Loucy (cell line): ENCODE measurements around the gene ACOT13.

Experiments
- H2AFZ ChIP-seq: fragments of 200-600 bp; sonication (generic); 2 replicates; pipeline ENCODE4 v1.6.0; 2016; ENCODE audit warnings: antibody characterized with exemption, mild to moderate bottlenecking, low read length, moderate library complexity
- H3F3A ChIP-seq: fragments of 200-600 bp; 2 replicates; pipeline ENCODE4 v1.6.0; 2016; ENCODE audit warnings: antibody characterized with exemption, low read depth, mild to moderate bottlenecking
- H3K27me3 ChIP-seq: fragments of 200-600 bp; sonication (generic); 2 replicates; pipeline ENCODE4 v1.6.1; 2014; ENCODE audit warnings: low read length, mild to moderate bottlenecking; ENCODE audit not compliant: insufficient read depth, poor library complexity, severe bottlenecking
- H3K36me3 ChIP-seq: fragments of 200-600 bp; sonication (generic); 2 replicates; pipeline ENCODE4 v1.6.1; 2016; ENCODE audit warnings: low read length; ENCODE audit not compliant: insufficient read depth
- H3K4me1 ChIP-seq: fragments of 200-600 bp; sonication (generic); 2 replicates; pipeline ENCODE4 v1.5.1; 2014; ENCODE audit warnings: low read length, mild to moderate bottlenecking; ENCODE audit not compliant: insufficient read depth, poor library complexity, severe bottlenecking
- H3K4me2 ChIP-seq: fragments of 200-600 bp; sonication (generic); 2 replicates; pipeline ENCODE4 v1.6.0; 2014; ENCODE audit warnings: antibody characterized with exemption, low read length, low read depth, mild to moderate bottlenecking; ENCODE audit not compliant: poor library complexity, severe bottlenecking
- H3K4me3 ChIP-seq: fragments of 200-600 bp; sonication (generic); 2 replicates; pipeline ENCODE4 v1.5.1; 2014; ENCODE audit warnings: low read length, mild to moderate bottlenecking, mixed read lengths; ENCODE audit not compliant: poor library complexity, severe bottlenecking
- H3K79me2 ChIP-seq: fragments of 200-600 bp; sonication (generic); 2 replicates; pipeline ENCODE4 v1.6.1; 2014; ENCODE audit warnings: low read length; ENCODE audit not compliant: insufficient read depth
- H3K9ac ChIP-seq: fragments of 200-600 bp; sonication (generic); 2 replicates; pipeline ENCODE4 v1.6.0; 2014; ENCODE audit warnings: mild to moderate bottlenecking, low read depth, low read length, moderate library complexity; ENCODE audit not compliant: poor library complexity, severe bottlenecking
- H3K9me2 ChIP-seq: fragments of 200-600 bp; sonication (generic); replicated peaks from 2 replicates; pipeline ENCODE4 v1.6.1; 2016; ENCODE audit warnings: low read depth, low read length, mixed read lengths
- H3K9me3 ChIP-seq: fragments of 200-600 bp; sonication (generic); 2 replicates; pipeline ENCODE4 v1.6.1; 2014; ENCODE audit warnings: mild to moderate bottlenecking, antibody characterized with exemption, low read length, low read depth; ENCODE audit not compliant: insufficient read depth
- H4K20me1 ChIP-seq: fragments of 200-600 bp; sonication (generic); 2 replicates; pipeline ENCODE4 v1.6.0; 2014; ENCODE audit warnings: antibody characterized with exemption, low read length, mild to moderate bottlenecking; ENCODE audit not compliant: insufficient read depth, poor library complexity, severe bottlenecking
- CTCF ChIP-seq: fragments of 200-600 bp; sonication (generic); conservative IDR thresholded peaks from 2 replicates; pipeline ENCODE4 v1.5.1; 2014; ENCODE audit warnings: mild to moderate bottlenecking, antibody characterized with exemption, low read length
- EZH2phosphoT487 ChIP-seq: fragments of 200-600 bp; IDR thresholded peaks from 2 replicates; pipeline ENCODE4 v1.6.1; 2018; ENCODE audit warnings: antibody characterized with exemption, mild to moderate bottlenecking, moderate library complexity, borderline replicate concordance

Gene ACOT13

GRCh38 chr6:24683297-24684296, 16.7 kb downstream of the ACOT13 start:
- TF ChIP-seq CTCF, result no peak
- TF ChIP-seq EZH2phosphoT487, result no peak

GRCh38 chr6:24686408-24686807, 19.5 kb downstream of the ACOT13 start:
- no peaks in the 10 kb centered on the region for H3F3A ChIP-seq
- TF ChIP-seq CTCF, result no peak
- no peak for TF ChIP-seq EZH2phosphoT487
- H3K9ac ChIP-seq, result no peak overlapping the region
- no peak overlapping the region for H3K4me2 ChIP-seq
- H2AFZ ChIP-seq, result no peak overlapping the region
- no peaks in the 10 kb centered on the region for H3K27me3 ChIP-seq
- H3K4me3 ChIP-seq, result no peak overlapping the region
- H4K20me1 ChIP-seq, result no peaks in the 10 kb centered on the region
- H3K9me2 ChIP-seq, result no peaks in the 10 kb centered on the region
- H3K36me3 ChIP-seq, result no peaks in the 10 kb centered on the region
- no peaks in the 10 kb centered on the region for H3K9me3 ChIP-seq
- no peaks in the 10 kb centered on the region for H3K79me2 ChIP-seq
- H3K4me1 ChIP-seq, result no peaks in the 10 kb centered on the region

More at GRCh38 chr6:24683297-24684296, 16.7 kb downstream of the ACOT13 start:
- Histone ChIP-seq H3K4me1 (no peaks in the 10 kb centered on the region), H4K20me1 (no peaks in the 10 kb centered on the region), H3K9me3 (no peaks in the 10 kb centered on the region), H3K9me2 (no peaks in the 10 kb centered on the region), H3K79me2 (no peaks in the 10 kb centered on the region), H3K4me2 (no peak overlapping the region), H3F3A (no peaks in the 10 kb centered on the region), H3K27me3 (no peaks in the 10 kb centered on the region), H2AFZ (no peak overlapping the region), H3K9ac (no peak overlapping the region), H3K4me3 (no peak overlapping the region), H3K36me3 (no peaks in the 10 kb centered on the region)

- H3K4me1 ChIP-seq, result no peaks in the 10 kb centered on the region
- TF ChIP-seq EZH2phosphoT487, result no peak
- no peak for TF ChIP-seq CTCF
- no peaks in the 10 kb centered on the region for H3K79me2 ChIP-seq
- no peaks in the 10 kb centered on the region for H4K20me1 ChIP-seq
- H3K9ac ChIP-seq, result no peak overlapping the region
- no peaks in the 10 kb centered on the region for H3F3A ChIP-seq
- no peaks in the 10 kb centered on the region for H3K27me3 ChIP-seq
- H3K9me2 ChIP-seq, result no peaks in the 10 kb centered on the region
- H3K4me3 ChIP-seq, result no peak overlapping the region
- H3K4me2 ChIP-seq, result no peak overlapping the region
- no peaks in the 10 kb centered on the region for H3K9me3 ChIP-seq
- H3K36me3 ChIP-seq, result no peaks in the 10 kb centered on the region
- H2AFZ ChIP-seq, result no peak overlapping the region
Measured at GRCh38 chr6:24686946-24687345, 20.1 kb downstream of the ACOT13 start.
